Transverse colon (tissue), 4 donors: ENCODE measurements around the gene KCNIP3.

Experiments used
- CTCF ChIP-seq, 5 experiments: fragments of 200-600 bp in 3 of 5; fragments of 450-650 bp in 2 of 5; sonication (generic) in 3 of 5; IDR thresholded peaks; 1 replicate in 2 of 5; 2 replicates in 3 of 5; pipeline ENCODE4 v1.5.1; 2016 to 2017; ENCODE audit warnings: antibody characterized with exemption in 5 of 5, inconsistent platforms in 3 of 5, mild to moderate bottlenecking in 2 of 5, moderate library complexity in 1 of 5
- POLR2A ChIP-seq: fragments of 450-650 bp; IDR thresholded peaks from one replicate; pipeline ENCODE4 v1.6.1; 2016; ENCODE audit warnings: antibody characterized with exemption, mild to moderate bottlenecking, moderate library complexity
- POLR2AphosphoS5 ChIP-seq, 3 donors: sonication (generic); formaldehyde crosslinking; IDR thresholded peaks; one replicate each; pipeline ENCODE4 v1.6.1; 2016; ENCODE audit warnings: antibody characterized with exemption in 3 of 3

- no peak for TF ChIP-seq POLR2A
- TF ChIP-seq CTCF (IDR thresholded peaks at IDR 0.05): no peak
- no peak for TF ChIP-seq POLR2AphosphoS5 (IDR thresholded peaks at IDR 0.05)
Observed at GRCh38 chr2:95356821-95357700, 59.9 kb downstream of the KCNIP3 start.
